GM12872 (cell line): ENCODE measurements around the gene SLC39A12.
A peak's percentile ranks its signal among the peaks of the same experiment; 100 is the strongest.

Experiments used
- TF ChIP-seq, protein P1 (sequence below): IDR thresholded peaks from 3 replicates; pipeline ENCODE4 v1.5.1; 2011; ENCODE audit warnings: low read depth, mild to moderate bottlenecking, low read length, moderate library complexity; ENCODE audit not compliant: insufficient read depth

SLC39A12 gene

GRCh38 chr10:17951868-17952371, at the start of gene SLC39A12:
Gene SLC39A12 (plus strand): TSS chr10:17951918. CDS start chr10:17953277, 1,359 bp downstream.
- TF ChIP-seq, protein P1, sequence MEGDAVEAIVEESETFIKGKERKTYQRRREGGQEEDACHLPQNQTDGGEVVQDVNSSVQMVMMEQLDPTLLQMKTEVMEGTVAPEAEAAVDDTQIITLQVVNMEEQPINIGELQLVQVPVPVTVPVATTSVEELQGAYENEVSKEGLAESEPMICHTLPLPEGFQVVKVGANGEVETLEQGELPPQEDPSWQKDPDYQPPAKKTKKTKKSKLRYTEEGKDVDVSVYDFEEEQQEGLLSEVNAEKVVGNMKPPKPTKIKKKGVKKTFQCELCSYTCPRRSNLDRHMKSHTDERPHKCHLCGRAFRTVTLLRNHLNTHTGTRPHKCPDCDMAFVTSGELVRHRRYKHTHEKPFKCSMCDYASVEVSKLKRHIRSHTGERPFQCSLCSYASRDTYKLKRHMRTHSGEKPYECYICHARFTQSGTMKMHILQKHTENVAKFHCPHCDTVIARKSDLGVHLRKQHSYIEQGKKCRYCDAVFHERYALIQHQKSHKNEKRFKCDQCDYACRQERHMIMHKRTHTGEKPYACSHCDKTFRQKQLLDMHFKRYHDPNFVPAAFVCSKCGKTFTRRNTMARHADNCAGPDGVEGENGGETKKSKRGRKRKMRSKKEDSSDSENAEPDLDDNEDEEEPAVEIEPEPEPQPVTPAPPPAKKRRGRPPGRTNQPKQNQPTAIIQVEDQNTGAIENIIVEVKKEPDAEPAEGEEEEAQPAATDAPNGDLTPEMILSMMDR: no peak

GRCh38 chr10:17904564-17904963, 47.2 kb upstream of the SLC39A12 start:
- TF ChIP-seq, protein P1: no peak

- TF ChIP-seq, protein P1: no peak
Observed at GRCh38 chr10:17905491-17905890, 46.2 kb upstream of the SLC39A12 start.

DNA sequence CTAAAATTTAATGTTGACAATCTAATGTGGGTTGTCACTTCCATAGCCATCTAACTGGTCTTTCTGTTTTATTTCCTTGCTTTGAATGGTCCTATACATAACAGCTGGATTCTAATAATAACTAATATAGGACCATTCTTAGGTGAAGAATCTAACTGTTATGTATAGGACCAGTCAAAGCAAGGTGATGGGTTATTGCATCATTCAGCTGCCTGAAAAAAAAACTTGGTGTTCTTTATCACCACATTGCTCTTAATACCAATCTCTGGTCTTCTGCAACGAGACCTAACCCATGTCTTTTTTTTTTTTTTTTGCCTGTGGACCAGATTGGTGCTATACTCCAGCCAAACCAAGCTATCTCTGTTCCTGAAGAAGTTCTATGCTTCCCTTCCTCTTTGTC, 45.7 kb upstream of the SLC39A12 start:
- TF ChIP-seq, protein P1: no peak

GRCh38 chr10:17907641-17908040, 44.1 kb upstream of the SLC39A12 start:
- TF ChIP-seq, protein P1: no peak

DNA sequence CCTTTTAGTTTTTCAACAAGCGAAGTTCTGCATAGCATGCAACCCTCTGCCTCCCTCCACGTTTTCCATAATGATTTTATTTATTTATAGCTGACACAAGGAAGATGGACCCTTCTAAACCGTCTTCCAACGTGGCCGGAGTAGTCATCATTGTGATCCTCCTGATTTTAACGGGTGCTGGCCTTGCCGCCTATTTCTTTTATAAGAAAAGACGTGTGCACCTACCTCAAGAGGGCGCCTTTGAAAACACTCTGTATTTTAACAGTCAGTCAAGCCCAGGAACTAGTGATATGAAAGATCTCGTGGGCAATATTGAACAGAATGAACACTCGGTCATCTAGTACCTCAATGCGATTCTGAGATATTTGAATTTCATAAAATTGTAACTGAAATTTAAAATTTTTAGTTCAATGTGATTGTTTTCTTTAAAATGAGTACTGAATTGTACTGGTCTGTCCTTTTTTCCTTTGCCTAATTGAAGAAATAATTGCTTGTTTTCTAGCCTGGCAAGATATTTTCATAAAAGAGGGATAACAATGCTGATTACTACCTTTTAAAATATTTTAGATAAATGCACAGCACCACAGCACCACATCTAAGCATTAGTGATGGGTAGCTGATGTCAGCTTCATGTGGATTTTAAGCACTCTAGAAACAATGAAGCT, 41.5 kb upstream of the SLC39A12 start:
- TF ChIP-seq, protein P1: peak; percentile 50; the same call in 2 of the 3 replicates

GRCh38 chr10:17912754-17913153, 39.0 kb upstream of the SLC39A12 start:
- TF ChIP-seq, protein P1: no peak
